ENCODE results near the gene INCA1.

Gene INCA1

DNA sequence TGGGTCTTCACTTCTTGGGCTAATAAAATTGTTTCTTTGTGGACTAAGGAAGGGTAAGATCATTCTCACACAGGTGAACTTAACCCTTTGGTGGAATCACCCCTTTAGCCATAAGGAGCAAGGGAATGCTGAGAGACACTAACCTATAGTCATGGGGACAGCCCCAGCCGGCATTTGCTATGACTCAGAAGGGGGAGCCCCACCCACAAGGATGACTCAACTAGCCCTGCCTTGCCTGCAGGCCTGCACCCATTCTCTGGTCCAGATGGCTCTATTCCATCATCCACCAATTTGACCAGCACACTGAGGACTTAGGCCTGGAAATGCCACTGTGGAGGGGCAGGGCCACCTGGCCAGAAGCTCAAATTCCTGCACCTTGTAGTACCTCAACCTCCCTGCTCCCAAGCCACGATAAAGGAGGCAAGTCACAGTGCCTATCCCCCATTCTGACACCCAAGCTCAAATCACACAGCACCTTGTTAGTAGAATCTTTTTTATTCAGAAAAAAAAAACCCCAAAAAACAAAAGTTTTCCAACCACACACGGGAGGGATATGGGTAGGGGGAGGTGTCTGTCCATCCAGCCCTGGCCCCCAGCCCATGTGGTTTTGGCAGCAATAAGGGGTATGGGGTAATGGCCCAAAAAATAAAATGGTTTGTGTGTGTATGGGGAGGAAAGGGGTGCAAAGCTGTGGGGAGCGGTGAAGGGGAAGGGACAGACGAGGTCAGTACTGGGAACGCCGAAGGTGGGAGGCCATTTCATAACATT, 52.0 kb downstream of the INCA1 start:
- peak overlapping the region; percentile 95 for H3K27ac Mint-ChIP-seq
- peak overlapping the region; percentile 86 to 91 for H3K4me3 Mint-ChIP-seq
- H3K9me3 Mint-ChIP-seq, result no peaks in the 10 kb centered on the region
- peaks cover 47 to 68% of the 10 kb centered on the region in 2 donors for H3K4me1 Mint-ChIP-seq
- peak; percentile 46 to 49 for ATAC-seq (replicated peaks)
- peaks cover 57 to 68% of the 10 kb centered on the region in 2 donors for H3K36me3 Mint-ChIP-seq
- no peaks in the 10 kb centered on the region for H3K27me3 Mint-ChIP-seq
- DNase-seq, result peak; percentile 81

DNA sequence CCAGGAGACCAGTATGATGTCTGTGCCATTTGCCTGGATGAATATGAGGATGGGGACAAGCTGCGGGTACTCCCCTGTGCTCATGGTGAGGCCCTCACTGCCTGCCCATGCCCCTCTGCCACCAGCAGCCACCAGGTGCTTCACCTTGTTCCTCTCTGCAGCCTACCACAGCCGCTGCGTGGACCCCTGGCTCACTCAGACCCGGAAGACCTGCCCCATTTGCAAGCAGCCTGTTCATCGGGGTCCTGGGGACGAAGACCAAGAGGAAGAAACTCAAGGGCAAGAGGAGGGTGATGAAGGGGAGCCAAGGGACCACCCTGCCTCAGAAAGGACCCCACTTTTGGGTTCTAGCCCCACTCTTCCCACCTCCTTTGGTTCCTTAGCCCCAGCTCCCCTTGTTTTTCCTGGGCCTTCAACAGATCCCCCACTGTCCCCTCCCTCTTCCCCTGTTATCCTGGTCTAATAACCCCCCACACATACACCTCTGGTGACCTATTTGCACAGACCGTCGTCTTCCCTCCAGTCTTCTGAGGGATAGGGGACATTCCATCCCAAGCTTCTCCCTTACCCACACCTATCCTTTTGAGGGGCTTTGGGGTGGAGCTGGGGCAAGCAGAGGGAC, 52.7 kb downstream of the INCA1 start:
- ATAC-seq (replicated peaks) (no peak), DNase-seq (no peak)
- peaks cover 58 to 68% of the 10 kb centered on the region in 2 donors for H3K36me3 Mint-ChIP-seq
- peak overlapping the region; percentile 95 for H3K27ac Mint-ChIP-seq
- peaks cover 46 to 65% of the 10 kb centered on the region in 2 donors for H3K4me1 Mint-ChIP-seq
- H3K27me3 Mint-ChIP-seq, result no peaks in the 10 kb centered on the region
- H3K9me3 Mint-ChIP-seq, result no peaks in the 10 kb centered on the region
- H3K4me3 Mint-ChIP-seq, result peak overlapping the region; percentile 86 to 91

DNA sequence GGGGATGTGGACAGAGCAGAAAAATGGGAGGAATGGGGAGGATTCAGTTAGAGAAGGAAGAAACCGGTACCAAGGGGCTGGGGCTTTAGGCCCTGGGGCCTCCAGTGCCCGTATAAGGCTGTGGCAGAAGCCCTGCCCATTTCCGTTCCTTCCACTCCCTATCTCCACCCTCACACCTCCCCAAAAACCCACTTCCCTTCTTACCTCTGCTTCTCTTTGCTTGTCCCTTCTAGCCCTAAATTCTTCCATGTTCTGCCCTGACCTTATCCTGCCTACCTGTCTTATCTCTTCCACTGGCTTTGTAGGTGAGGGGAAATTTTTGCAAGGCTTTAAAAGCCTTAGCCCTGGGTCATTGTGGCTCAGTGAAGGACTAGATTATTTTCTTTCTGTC, 53.2 kb downstream of the INCA1 start:
- H3K36me3 Mint-ChIP-seq, result peaks cover 58 to 68% of the 10 kb centered on the region in 2 donors
- H3K9me3 Mint-ChIP-seq, result no peaks in the 10 kb centered on the region
- H3K27ac Mint-ChIP-seq, result peak overlapping the region; percentile 95
- no peaks in the 10 kb centered on the region for H3K27me3 Mint-ChIP-seq
- no peak for ATAC-seq (replicated peaks)
- H3K4me1 Mint-ChIP-seq, result peaks cover 46 to 66% of the 10 kb centered on the region in 2 donors
- peak overlapping the region; percentile 86 to 91 for H3K4me3 Mint-ChIP-seq
- no peak for DNase-seq

DNA sequence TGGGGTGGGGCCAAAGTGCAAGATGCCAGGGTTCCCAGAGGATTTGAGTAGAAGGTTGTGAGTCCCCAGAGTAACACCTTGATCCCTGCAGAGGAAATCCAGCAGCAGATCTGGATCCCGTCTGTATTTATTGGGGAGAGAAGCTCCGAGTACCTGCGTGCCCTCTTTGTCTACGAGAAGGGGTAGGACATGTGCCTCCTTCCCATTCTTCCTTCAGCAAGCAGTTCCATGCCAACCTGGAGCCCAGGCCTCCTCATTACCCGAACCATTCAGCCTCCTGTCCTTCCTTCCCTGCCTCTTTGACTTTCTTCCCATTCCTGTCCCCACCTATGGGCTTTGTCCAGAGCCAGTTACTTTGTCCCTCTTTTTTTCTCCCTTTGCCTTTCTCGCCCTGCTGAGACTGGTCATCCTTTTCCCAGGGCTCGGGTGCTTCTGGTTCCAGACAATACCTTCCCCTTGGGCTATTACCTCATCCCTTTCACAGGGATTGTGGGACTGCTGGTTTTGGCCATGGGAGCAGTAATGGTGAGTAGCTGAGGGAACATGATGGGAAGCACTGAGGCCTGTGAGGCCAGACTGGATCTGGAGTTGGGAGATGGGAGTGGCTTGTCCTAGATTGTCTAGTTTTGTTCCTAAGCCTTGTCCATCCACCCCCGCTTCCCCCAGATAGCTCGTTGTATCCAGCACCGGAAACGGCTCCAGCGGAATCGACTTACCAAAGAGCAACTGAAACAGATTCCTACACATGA, 54.4 kb downstream of the INCA1 start:
- Mint-ChIP-seq H3K9me3 (no peaks in the 10 kb centered on the region), H3K36me3 (peaks cover 58 to 75% of the 10 kb centered on the region in 2 donors), H3K4me1 (peaks cover 53 to 78% of the 10 kb centered on the region in 2 donors), H3K27ac (peak overlapping the region; percentile 85), H3K4me3 (peak overlapping the region; percentile 82 to 86), H3K27me3 (no peaks in the 10 kb centered on the region)
- no peak for ATAC-seq (replicated peaks)
- no peak for DNase-seq

DNA sequence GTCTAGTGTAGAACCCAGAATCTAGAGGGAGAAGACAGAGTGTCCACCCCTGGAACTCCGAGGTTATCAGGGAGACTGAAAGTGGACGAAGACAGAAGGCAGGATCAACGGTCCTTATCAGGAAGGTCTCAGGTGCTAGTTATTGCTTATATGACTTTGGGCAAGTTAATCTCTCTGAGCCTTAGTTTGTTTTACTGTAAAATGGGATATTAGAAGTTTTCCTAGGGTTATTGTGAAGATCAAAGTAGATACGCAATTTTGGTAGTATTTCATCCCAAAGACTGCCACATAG, 56.1 kb downstream of the INCA1 start:
- Mint-ChIP-seq H3K36me3 (peaks cover 55 to 74% of the 10 kb centered on the region in 2 donors), H3K4me3 (peak overlapping the region; percentile 81 to 82), H3K4me1 (peaks cover 54 to 81% of the 10 kb centered on the region in 2 donors), H3K27ac (peak overlapping the region; percentile 97), H3K9me3 (no peaks in the 10 kb centered on the region), H3K27me3 (no peaks in the 10 kb centered on the region)
- no peak for DNase-seq
- ATAC-seq (replicated peaks), result no peak

DNA sequence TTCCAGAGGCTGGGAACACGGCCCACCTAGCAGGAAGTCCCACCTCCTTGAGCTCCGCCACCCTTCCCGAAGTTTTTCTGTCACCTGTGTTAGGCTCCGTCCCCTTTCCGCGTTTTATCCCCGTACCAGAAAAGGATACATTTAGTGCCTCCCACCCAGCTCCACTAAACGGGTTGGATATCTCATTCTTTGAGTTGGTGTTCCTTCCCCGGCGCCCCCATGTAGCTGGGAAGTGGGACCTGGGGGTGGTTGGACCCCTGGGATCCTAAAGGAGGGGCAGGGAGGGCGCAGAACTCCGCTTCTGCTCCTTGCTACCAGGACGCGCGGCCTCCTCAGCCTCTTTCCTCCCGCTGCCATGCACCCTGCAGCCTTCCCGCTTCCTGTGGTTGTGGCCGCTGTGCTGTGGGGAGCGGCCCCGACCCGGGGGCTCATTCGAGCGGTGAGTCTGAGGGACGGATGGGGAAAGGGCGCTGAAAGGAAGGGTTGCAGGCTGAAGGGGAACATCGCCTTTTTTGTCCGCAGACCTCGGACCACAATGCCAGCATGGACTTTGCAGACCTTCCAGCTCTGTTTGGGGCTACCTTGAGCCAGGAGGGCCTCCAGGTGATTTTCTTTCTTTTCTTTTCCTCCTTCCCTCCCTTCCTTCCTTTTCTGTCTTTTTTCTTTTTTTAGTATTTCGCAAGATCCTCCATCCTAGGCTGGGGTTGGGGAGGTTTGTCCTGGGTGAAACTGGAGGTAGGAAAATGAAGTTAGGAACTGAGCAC, 56.6 kb downstream of the INCA1 start:
- Mint-ChIP-seq H3K4me1 (peaks cover 54 to 75% of the 10 kb centered on the region in 2 donors), H3K4me3 (peak overlapping the region; percentile 81 to 82), H3K27ac (peak overlapping the region; percentile 97), H3K9me3 (no peaks in the 10 kb centered on the region), H3K27me3 (no peaks in the 10 kb centered on the region), H3K36me3 (peaks cover 58 to 76% of the 10 kb centered on the region in 2 donors)
- DNase-seq (no peak), ATAC-seq (replicated peaks) (no peak)

DNA sequence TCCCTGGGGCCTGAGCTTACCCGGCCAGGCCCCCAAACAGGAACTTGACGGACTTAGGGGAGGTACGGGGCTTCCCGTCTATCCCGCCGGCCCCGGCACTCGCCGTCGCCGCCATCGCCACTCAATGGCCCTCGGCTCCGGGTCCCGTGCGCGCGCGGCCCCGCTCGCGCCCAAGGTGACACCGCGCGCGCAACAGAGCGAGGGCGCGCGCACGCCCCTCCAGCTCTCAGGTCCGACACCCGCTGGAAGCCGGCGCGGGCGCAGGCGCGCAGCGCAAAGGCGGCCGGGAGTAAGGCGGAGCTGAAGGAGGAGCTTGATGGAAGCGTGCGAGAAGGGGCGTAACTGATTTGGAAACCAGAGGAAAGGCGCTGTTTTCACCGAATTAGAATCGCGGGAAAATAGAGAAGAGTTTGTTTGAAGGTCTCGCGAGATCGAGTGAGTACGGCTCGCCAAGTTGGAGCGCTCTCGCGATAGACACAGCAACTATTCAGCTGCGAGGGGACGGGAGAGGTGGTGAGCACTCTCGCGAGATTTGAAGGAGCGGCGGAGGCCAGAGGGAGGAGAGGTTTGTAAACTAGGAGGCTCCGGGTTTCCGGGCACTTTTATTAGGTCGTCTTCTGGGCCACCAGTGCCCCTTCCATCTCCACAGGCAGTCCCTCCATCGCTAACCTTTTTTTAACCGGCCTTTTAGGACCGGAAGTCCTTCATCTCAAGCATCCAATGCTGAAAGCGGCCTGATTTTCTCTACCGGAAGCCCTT, 57.3 kb downstream of the INCA1 start, which contains the start of the genes RNF167 and SLC25A11:
RNF167 (plus strand) TSS at position 473 of the 759 bp plus-strand sequence. CDS start 642 bp downstream, outside the sequence.
SLC25A11 (minus strand) TSS at position 251 of the 759 bp plus-strand sequence; CDS start at position 115, 136 bp downstream.
- Mint-ChIP-seq H3K27ac (peak within 1 kb of the TSS; percentile 97), H3K27me3 (no peaks in the 10 kb centered on the region), H3K4me3 (peak within 1 kb of the TSS; percentile 81 to 82), H3K9me3 (no peaks in the 10 kb centered on the region), H3K36me3 (peaks cover 52 to 70% of the 10 kb centered on the region in 2 donors), H3K4me1 (peaks cover 46 to 68% of the 10 kb centered on the region in 2 donors)
- DNase-seq (peak; percentile 98), ATAC-seq (replicated peaks) (peak; percentile 84 to 87)

DNA sequence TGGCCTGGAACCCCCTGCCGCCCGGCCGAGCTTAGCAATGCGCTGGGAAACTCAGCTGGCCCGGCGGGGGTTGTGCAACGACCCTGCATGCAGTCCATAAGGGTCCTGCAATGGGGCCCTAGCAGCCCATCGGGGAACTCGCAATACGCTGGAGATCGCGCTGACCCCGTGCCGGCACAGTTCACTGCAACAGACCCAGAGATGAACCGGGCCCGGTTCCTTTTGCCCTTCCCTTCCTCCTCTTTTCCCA, 57.9 kb downstream of the INCA1 start:
- H3K9me3 Mint-ChIP-seq, result no peaks in the 10 kb centered on the region
- H3K27me3 Mint-ChIP-seq, result peaks cover under 1 to 2% of the 10 kb centered on the region in 2 donors
- DNase-seq (no peak), ATAC-seq (replicated peaks) (peak; percentile 2 to 3)
- H3K4me1 Mint-ChIP-seq, result peaks cover 43 to 66% of the 10 kb centered on the region in 2 donors
- H3K27ac Mint-ChIP-seq, result peak overlapping the region; percentile 85
- H3K4me3 Mint-ChIP-seq, result peak overlapping the region; percentile 81 to 82
- H3K36me3 Mint-ChIP-seq, result peaks cover 49 to 68% of the 10 kb centered on the region in 2 donors

DNA sequence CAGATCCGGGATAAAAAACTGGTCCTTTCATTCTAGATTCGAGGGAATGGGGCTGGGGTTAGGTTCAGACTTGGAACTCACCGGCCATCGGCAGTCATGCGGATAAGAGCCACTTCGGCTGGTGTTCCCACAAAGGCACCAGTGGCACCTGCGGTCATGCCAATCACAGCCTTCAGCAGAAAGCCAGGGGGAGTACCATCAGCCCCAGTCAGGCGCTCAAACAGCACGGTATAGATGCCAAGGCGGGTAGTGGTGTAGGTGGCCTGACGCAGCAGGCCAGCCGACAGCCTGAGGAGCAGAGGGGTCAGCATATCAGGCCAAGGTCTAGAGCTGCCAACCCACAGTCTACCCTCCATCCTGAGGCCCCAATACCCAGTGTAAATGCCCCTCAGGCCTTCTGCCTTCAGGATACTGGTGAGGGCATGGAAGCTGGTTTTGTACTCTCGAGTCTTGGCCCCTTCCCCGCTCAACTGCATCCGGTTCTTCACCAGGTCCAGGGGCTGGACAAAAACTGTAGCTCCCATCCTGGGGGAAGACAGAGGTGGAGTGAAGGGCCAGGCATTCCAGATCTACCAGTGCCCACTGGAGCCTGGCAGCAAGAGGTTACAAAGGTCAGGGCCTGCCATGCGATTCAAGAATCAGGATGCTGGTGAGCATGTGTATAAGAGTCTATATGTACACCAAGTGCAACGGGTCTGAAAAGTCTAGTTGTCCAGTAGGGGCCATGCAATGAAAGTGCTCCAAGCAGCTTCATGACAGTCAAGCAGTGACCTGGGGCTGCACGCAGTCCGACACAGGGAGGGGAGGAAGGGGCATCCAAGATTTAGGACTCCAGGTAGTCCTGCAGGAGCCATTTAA, 58.4 kb downstream of the INCA1 start:
- peak overlapping the region; percentile 85 for H3K27ac Mint-ChIP-seq
- peak overlapping the region; percentile 81 to 82 for H3K4me3 Mint-ChIP-seq
- peaks cover 43 to 66% of the 10 kb centered on the region in 2 donors for H3K4me1 Mint-ChIP-seq
- peaks cover 46 to 68% of the 10 kb centered on the region in 2 donors for H3K36me3 Mint-ChIP-seq
- H3K9me3 Mint-ChIP-seq, result no peaks in the 10 kb centered on the region
- ATAC-seq (replicated peaks), result no peak
- peaks cover 7 to 8% of the 10 kb centered on the region in 2 donors for H3K27me3 Mint-ChIP-seq
- no peak for DNase-seq

All from stimulated activated naive B cell treated with anti-CD40 and anti-IgM and Interleukin-4, amounts not matched to agents 10 μg/mL and 1 μg/mL and 100 μg/mL, for 72 hours (primary cell).